Measurements from ENCODE around the gene CD151. TPM values are rescaled to one million over a fixed set of nuclear protein-coding genes. Genes with fewer than 3 reads are reported as not detected.

The CD151 gene
- total and polyA plus RNA-seq, 2 experiments from 2014 or later, result 248 to 356 TPM

DNA sequence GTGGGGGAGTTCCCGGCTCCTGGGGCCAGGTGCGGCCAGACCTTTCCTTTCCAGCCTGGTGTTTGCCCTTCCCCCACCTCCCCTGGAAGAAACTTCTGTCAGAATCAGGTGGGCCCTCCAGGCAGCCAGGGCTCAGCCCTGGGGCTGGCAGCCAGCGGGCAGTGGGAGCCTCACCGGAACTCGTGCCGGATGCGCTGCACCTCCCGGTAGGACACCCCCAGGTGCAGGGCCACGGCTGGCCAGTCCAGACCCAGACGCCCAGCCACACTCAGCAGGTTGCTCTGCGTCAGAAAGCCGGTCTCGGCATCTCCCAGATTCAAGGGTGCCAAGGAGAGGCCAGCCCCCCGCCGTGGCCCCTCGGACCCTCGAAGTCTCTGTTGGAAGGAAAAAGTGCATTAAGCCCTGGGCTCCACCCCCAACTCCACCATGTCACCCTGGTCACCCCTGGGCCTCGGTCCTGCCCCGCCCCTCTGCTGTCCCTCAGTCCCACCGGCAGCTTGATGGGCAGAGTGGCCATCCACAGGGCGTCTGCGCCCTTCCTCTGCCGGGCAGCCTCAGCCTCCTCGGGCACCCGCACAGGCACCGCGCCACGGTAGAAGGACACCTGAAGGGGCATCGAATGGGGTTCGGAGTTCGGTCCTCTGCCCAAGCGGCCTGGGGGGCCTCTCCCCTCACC, 33.0 kb upstream of the CD151 start:
- H3K4me2 ChIP-seq, result no peak overlapping the region
- no peak overlapping the region for H2AFZ ChIP-seq
- no peaks in the 10 kb centered on the region for H3K27me3 ChIP-seq
- no peaks in the 10 kb centered on the region for H4K20me1 ChIP-seq (ENCODE audit: insufficient read depth, poor library complexity, severe bottlenecking)
- 96% methylated on average over 23 of the region's 32 CpGs for WGBS (ENCODE audit: low lambda C conversion rate, missing lambda C conversion rate)
- no peak for DNase-seq (ENCODE audit: low spot score)
- H3K36me3 ChIP-seq (replicated peaks; ENCODE audit: insufficient read depth, low read depth), result no peaks in the 10 kb centered on the region
- H3K79me2 ChIP-seq, result peaks cover 9% of the 10 kb centered on the region
- no peak overlapping the region for H3K27ac ChIP-seq
- no peak overlapping the region for H3K4me3 ChIP-seq
- H3K9me2 ChIP-seq (replicated peaks; ENCODE audit: insufficient read depth), result no peaks in the 10 kb centered on the region
- H3K4me1 ChIP-seq (ENCODE audit: insufficient read depth), result peaks cover 26% of the 10 kb centered on the region
- H3K9me3 ChIP-seq (ENCODE audit: low read depth), result no peaks in the 10 kb centered on the region
- TF ChIP-seq EZH2 (IDR thresholded peaks at IDR 0.05; ENCODE audit: borderline replicate concordance) (no peak), EZH2phosphoT487 (IDR thresholded peaks at IDR 0.05; ENCODE audit: low read depth, severe bottlenecking, unreplicated experiment) (no peak), CTCF (IDR thresholded peaks at IDR 0.05; ENCODE audit: poor library complexity) (no peak)

DNA sequence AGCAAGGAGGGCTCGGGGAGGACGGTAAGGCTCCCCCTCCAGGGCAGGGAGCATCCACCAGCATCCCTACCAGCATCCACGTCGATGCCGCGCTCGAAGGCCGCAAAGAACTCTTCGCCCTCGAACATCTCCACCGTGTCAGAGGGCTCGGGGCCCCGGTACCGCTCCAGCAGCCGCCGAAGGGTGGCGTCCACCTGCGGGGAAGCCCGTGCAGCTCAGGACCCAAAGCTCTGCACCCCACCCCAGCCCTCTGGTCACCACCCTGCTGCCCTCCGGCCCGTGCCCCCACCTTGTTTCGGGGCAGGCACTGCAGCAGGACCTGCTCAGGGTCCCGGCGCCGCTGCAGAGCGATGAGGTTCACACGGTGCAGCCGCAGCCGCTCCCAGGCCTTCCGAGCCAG, 32.3 kb upstream of the CD151 start:
- WGBS (ENCODE audit: low lambda C conversion rate, missing lambda C conversion rate), result 88% methylated on average over 7 of the region's 30 CpGs
- no peak for DNase-seq (ENCODE audit: low spot score)
- Histone ChIP-seq H3K4me1 (ENCODE audit: insufficient read depth) (peaks cover 21% of the 10 kb centered on the region), H3K9me2 (replicated peaks; ENCODE audit: insufficient read depth) (no peaks in the 10 kb centered on the region), H3K27me3 (no peaks in the 10 kb centered on the region), H2AFZ (no peak overlapping the region), H3K36me3 (replicated peaks; ENCODE audit: insufficient read depth, low read depth) (no peaks in the 10 kb centered on the region), H3K4me3 (no peak overlapping the region), H3K4me2 (no peak overlapping the region), H4K20me1 (ENCODE audit: insufficient read depth, poor library complexity, severe bottlenecking) (no peaks in the 10 kb centered on the region), H3K27ac (no peak overlapping the region), H3K9me3 (ENCODE audit: low read depth) (no peaks in the 10 kb centered on the region), H3K79me2 (peaks cover 7% of the 10 kb centered on the region)
- TF ChIP-seq EZH2phosphoT487 (IDR thresholded peaks at IDR 0.05; ENCODE audit: low read depth, severe bottlenecking, unreplicated experiment) (no peak), EZH2 (IDR thresholded peaks at IDR 0.05; ENCODE audit: borderline replicate concordance) (no peak), CTCF (IDR thresholded peaks at IDR 0.05; ENCODE audit: poor library complexity) (no peak)

DNA sequence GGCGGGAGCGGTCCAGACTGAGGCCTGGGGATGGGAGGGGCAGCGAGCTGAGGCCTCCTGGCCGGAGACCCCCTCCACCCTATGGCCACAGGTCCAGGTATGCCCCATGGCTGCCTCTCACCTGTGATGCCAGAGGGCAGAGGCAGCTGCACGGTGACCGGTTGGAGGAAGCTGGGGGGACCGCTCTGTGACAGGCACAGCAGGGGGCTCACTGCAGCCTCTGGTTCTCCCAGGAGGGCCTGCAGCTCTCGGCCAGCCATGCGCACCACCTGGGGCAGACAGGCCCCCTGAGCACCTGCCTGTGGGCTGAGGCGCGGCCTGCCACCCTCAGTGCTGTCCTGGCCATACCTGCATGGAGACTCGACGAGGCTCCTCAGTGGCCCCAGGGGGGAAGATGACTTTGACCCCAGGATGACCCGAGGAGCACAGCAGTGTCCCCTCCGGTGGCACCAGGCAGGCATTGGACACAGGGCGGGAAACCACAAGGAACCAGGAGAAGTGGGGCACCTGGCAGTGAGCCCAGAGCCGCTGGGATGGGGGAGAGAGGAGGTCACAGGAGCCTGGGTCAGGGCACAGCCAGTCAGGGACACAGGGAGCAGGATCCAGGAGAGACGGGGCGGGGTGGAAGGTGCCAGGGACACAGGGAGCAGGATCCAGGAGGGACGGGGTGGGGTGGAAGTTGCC, 31.5 kb upstream of the CD151 start:
- Histone ChIP-seq H3K4me2 (no peak overlapping the region), H3K4me3 (no peak overlapping the region), H3K4me1 (ENCODE audit: insufficient read depth) (peaks cover 14% of the 10 kb centered on the region), H2AFZ (no peak overlapping the region), H3K27me3 (no peaks in the 10 kb centered on the region), H4K20me1 (ENCODE audit: insufficient read depth, poor library complexity, severe bottlenecking) (no peaks in the 10 kb centered on the region), H3K36me3 (replicated peaks; ENCODE audit: insufficient read depth, low read depth) (no peaks in the 10 kb centered on the region), H3K9me3 (ENCODE audit: low read depth) (no peaks in the 10 kb centered on the region), H3K79me2 (peaks cover 6% of the 10 kb centered on the region), H3K27ac (no peak overlapping the region), H3K9me2 (replicated peaks; ENCODE audit: insufficient read depth) (no peaks in the 10 kb centered on the region)
- TF ChIP-seq EZH2phosphoT487 (IDR thresholded peaks at IDR 0.05; ENCODE audit: low read depth, severe bottlenecking, unreplicated experiment) (no peak), CTCF (IDR thresholded peaks at IDR 0.05; ENCODE audit: poor library complexity) (no peak), EZH2 (IDR thresholded peaks at IDR 0.05; ENCODE audit: borderline replicate concordance) (no peak)
- DNase-seq (ENCODE audit: low spot score), result no peak
- 96% methylated on average over 18 of the region's 20 CpGs for WGBS (ENCODE audit: low lambda C conversion rate, missing lambda C conversion rate)
